Activated CD4-positive, alpha-beta memory T cell treated with anti-CD3 and anti-CD28 coated beads for 36 hours (primary cell): Measurements from ENCODE around the gene PRR22. TPM values are rescaled to one million over a fixed set of nuclear protein-coding genes. Genes with fewer than 3 reads are reported as not detected.

Experiments used
- CTCF ChIA-PET: fragments of 350-600 bp; sonication (Branson Sonifier 250); formaldehyde crosslinking; loops from one replicate; lab custom pipeline; 2021; ENCODE audit warnings: antibody characterized with exemption, inconsistent platforms; lab: Charles Lee
- POLR2A ChIA-PET: fragments of 350-600 bp; sonication (Branson Sonifier 250); formaldehyde crosslinking; loops from one replicate; lab custom pipeline; 2021; ENCODE audit warnings: antibody characterized with exemption; lab: Charles Lee
- DNase-seq: peaks from one replicate; pipeline ENCODE4 v3.0.0-alpha.2; 2020
- H3K27ac Mint-ChIP-seq: one replicate; pipeline ENCODE4 v1.8.0; 2021; ENCODE audit warnings: mixed read lengths
- H3K27me3 Mint-ChIP-seq: one replicate; pipeline ENCODE4 v1.8.0; 2021; ENCODE audit warnings: mixed read lengths
- H3K36me3 Mint-ChIP-seq: one replicate; pipeline ENCODE4 v1.8.0; 2021; ENCODE audit warnings: mixed read lengths
- H3K4me1 Mint-ChIP-seq: one replicate; pipeline ENCODE4 v1.8.0; 2021; ENCODE audit warnings: low read depth, mixed read lengths
- H3K4me3 Mint-ChIP-seq: one replicate; pipeline ENCODE4 v1.8.0; 2021; ENCODE audit warnings: mild to moderate bottlenecking, mixed read lengths
- H3K9me3 Mint-ChIP-seq: one replicate; pipeline ENCODE4 v1.8.0; 2021; ENCODE audit warnings: mixed read lengths
- intact Hi-C: fragments of 100-400 bp; cut with micrococcal nuclease; formaldehyde crosslinking; loops from one replicate; pipeline ENCODE4 v1.15.1; 2023
- total RNA-seq, 2 experiments: library from RNA; stranded (reverse); gene quantifications; one replicate each; pipeline ENCODE4 v1.2.3, GENCODE V29; 2021

PRR22 gene
- total RNA-seq, 2 experiments from 2014 or later, result 2.2 to 2.6 TPM

GRCh38 chr19:5801796-5802619, 17.5 kb upstream of the PRR22 start:
- intact Hi-C loops, result no loop called here
- Mint-ChIP-seq H3K27me3 (peaks cover 22% of the 10 kb centered on the region), H3K4me3 (no peak overlapping the region), H3K27ac (no peak overlapping the region), H3K9me3 (no peaks in the 10 kb centered on the region), H3K4me1 (peaks cover 21% of the 10 kb centered on the region), H3K36me3 (no peaks in the 10 kb centered on the region)
- CTCF ChIA-PET, result interaction anchor here (0.7 to 2.8 kb wide), 4 partner anchors 9 to 229 kb away, joined by 3 to 84 read pairs (median 4); partner anchors contain the start of gene DUS3L
- no peak for DNase-seq
- POLR2A ChIA-PET, result interaction anchor here (1.5 kb wide), 1 partner anchor 12 kb away, joined by 3 read pairs; no protein-coding TSS in a partner anchor

DNA sequence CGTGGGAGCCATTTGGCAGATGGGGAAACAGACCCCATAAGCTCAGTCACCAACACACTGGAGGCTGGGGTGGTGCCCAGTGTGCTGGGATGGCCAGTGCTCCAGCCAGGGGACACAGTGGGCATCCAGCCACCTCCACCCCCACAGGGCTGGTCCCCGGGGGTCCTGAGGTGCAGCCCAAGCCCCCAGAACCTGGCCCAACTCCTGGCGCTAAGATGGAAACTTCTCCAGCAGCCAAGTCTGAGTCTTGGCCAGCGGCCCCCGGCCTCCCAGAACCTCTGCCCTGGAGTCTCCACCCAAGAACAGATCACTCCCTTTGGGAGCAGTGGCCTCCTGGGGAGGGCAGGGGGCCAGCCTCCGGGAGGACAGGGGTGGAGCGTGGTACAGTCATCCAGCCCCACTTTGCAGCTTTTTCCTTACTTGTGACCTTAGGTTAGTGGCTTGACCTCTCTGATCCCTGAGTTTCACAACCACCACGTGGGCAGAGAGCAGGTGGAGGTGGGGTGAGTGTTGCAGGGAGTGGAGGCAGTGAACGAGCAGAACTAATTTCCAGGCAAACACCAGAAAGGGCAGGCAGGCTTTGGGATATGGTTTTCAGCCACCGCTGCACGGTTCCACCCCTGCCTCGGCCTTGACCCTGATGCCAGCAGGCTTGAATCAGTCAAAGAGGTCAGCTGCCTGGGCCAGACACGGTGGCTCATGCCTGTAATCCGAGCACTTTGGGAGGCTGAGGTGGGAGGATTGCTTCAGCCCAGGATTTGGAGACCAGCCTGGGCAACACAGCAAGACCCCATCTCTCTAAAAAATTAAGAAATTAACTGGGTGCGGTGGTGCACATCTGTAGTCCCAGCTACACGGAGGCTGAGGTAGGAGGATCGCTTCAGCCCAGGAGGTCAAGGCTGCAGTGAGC, 16.1 kb upstream of the PRR22 start:
- CTCF ChIA-PET, result interaction anchor here (1.3 to 1.7 kb wide), 2 partner anchors 27 to 222 kb away, joined by 3 to 5 read pairs; no protein-coding TSS in a partner anchor
- H3K27me3 Mint-ChIP-seq, result peaks cover 22% of the 10 kb centered on the region

DNA sequence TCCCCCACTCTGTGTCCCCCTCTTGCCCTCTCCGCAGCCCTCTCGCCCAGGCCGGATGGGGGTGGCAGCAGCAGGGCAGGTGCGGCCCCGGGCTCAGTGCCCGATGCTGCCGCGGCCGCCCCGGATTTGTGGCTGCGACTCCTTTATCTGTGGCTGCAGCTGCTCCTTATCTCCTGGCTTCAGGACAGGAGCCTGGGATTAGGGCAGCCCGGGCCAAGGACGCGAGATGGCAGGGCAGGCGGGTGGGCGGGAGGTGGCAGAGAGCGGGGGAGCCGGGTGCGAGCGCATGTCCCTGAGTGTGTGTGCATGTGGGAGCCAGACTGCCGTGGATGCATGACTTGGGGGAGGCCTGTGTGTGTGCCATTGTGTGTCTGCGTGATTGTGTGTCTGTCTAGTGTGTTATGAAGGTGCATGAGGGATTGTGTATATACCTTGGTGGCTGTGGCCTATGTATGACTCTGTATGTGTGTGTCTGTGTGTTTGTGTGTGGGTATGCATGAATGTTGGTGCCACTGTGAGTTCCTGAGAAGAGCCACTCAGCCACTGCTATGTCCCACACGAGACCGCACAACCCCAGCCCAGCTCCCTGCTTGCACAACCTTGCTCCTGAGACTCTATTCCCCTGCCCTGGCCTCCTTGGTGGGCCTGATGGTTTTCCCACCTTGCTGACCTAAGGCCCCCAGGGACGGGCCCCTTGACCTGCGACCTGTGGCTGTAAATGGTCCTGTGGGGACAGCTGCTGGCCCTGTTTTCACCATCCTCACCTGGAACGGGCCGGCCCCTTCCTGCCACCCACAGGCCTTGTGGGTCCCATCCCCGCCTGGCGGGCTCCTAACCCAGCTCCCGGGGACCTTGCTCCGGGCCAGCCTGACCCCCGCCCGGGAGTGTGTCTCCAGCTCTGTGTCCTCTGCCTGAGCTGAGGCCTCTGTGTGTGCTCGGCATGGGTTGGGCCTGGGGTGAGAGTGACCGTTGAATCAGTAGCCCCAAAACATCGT, 15.0 kb upstream of the PRR22 start:
- POLR2A ChIA-PET, result no interaction called here
- H3K27ac Mint-ChIP-seq, result no peak overlapping the region
- H3K36me3 Mint-ChIP-seq, result no peaks in the 10 kb centered on the region
- DNase-seq, result no peak
- H3K4me1 Mint-ChIP-seq, result peaks cover 20% of the 10 kb centered on the region
- peaks cover 20% of the 10 kb centered on the region for H3K27me3 Mint-ChIP-seq
- CTCF ChIA-PET, result no interaction called here
- intact Hi-C loops, result loop anchor here (10.0 kb wide), 1 partner anchor 1265 kb away; the partner anchor contains the start of gene ZNF557
- no peaks in the 10 kb centered on the region for H3K9me3 Mint-ChIP-seq
- H3K4me3 Mint-ChIP-seq, result no peak overlapping the region

More for the DNA sequence above, 16.1 kb upstream of the PRR22 start:
- no peak overlapping the region for H3K4me3 Mint-ChIP-seq
- intact Hi-C loops, result no loop called here
- H3K36me3 Mint-ChIP-seq, result no peaks in the 10 kb centered on the region
- H3K9me3 Mint-ChIP-seq, result no peaks in the 10 kb centered on the region
- no peak for DNase-seq
- H3K4me1 Mint-ChIP-seq, result peaks cover 21% of the 10 kb centered on the region
- H3K27ac Mint-ChIP-seq, result no peak overlapping the region
- POLR2A ChIA-PET, result interaction anchor here (1.5 kb wide), 1 partner anchor 10 kb away, joined by 3 read pairs; no protein-coding TSS in a partner anchor

- Mint-ChIP-seq H3K36me3 (no peaks in the 10 kb centered on the region), H3K27ac (no peak overlapping the region), H3K4me1 (peaks cover 12% of the 10 kb centered on the region), H3K27me3 (peaks cover 18% of the 10 kb centered on the region), H3K9me3 (no peaks in the 10 kb centered on the region), H3K4me3 (no peak overlapping the region)
- intact Hi-C loops, result loop anchor here (10.0 kb wide), 1 partner anchor 1267 kb away; the partner anchor contains the start of gene ZNF557
- POLR2A ChIA-PET, result no interaction called here
- CTCF ChIA-PET, result interaction anchor here (0.6 to 1.3 kb wide), 4 partner anchors 21 to 112 kb away, joined by 3 to 6 read pairs (median 4); no protein-coding TSS in a partner anchor
- no peak for DNase-seq
These were observed 13.7 kb upstream of the PRR22 start for GRCh38 chr19:5798244-5798643.

GRCh38 chr19:5795382-5795919, 10.9 kb upstream of the PRR22 start:
- ChIA-PET POLR2A (interaction anchor here (1.1 kb wide), 1 partner anchor 75 kb away, joined by 3 read pairs; the partner anchor contains the start of genes CATSPERD and LONP1), CTCF (interaction anchor here (1.1 to 7.6 kb wide), 5 partner anchors 8 to 106 kb away, joined by 3 to 84 read pairs (median 4); partner anchors contain the start of genes NRTN and RPL36)
- Mint-ChIP-seq H3K27me3 (peaks cover 4% of the 10 kb centered on the region), H3K9me3 (no peaks in the 10 kb centered on the region), H3K27ac (no peak overlapping the region), H3K4me1 (peaks cover 7% of the 10 kb centered on the region), H3K36me3 (peaks cover 4% of the 10 kb centered on the region), H3K4me3 (no peak overlapping the region)
- no peak for DNase-seq
- intact Hi-C loops, result loop anchor here (10.0 kb wide), 1 partner anchor 1269 kb away; the partner anchor contains the start of gene ZNF557

DNA sequence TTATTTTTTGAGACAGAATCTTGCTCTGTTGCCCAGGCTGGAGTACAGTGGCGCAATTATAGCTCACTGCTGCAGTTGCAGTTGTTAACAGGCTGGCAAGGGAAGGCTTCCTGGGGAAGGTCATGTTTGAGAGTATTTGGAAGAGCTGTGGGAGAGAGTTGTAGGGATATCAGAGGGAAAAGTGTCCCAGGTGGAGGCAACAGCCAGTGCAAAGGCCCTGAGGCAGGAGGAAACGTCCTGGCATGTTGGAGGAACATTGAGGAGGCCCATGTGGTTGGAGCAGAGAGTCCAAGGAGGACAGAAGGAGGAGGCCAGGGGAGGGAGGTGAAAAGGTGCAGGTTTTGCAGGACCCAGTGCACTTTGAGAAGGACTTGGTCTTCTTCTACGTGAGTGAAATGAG, 8.6 kb upstream of the PRR22 start:
- H3K27ac Mint-ChIP-seq, result no peak overlapping the region
- H3K4me3 Mint-ChIP-seq, result no peak overlapping the region
- H3K36me3 Mint-ChIP-seq, result peaks cover 17% of the 10 kb centered on the region
- DNase-seq, result no peak
- peaks cover 12% of the 10 kb centered on the region for H3K4me1 Mint-ChIP-seq
- ChIA-PET CTCF (interaction anchor here (1.5 to 7.6 kb wide), 4 partner anchors 10 to 106 kb away, joined by 3 to 84 read pairs (median 8); partner anchors contain the start of genes NRTN and RPL36), POLR2A (no interaction called here)
- H3K9me3 Mint-ChIP-seq, result no peaks in the 10 kb centered on the region
- intact Hi-C loops, result loop anchor here (5.0 to 10.0 kb wide), 2 partner anchors 1071 to 1272 kb away; partner anchors contain the start of genes DPP9 and ZNF557
- H3K27me3 Mint-ChIP-seq, result no peaks in the 10 kb centered on the region

DNA sequence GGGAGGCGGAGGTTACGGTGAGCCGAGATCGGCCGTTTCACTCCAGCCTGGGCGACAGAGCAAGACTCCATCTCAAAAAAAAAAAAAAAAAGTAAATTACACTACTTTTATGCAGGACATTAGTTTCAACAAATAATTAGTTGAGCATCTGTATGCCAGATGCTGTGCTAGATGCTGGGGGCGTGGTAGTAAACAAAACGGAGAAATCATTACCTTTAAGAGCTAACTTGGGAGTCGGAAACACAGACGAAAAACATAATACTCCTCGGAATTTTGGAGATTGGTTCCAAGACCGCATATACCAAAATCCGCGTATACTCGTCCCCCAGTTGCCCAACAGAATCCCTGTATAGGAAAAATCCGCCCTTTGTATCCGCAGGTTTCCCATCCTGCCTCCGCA, 7.7 kb upstream of the PRR22 start:
- intact Hi-C loops, result loop anchor here (5.0 to 10.0 kb wide), 2 partner anchors 1070 to 1273 kb away; partner anchors contain the start of genes DPP9 and ZNF557
- ChIA-PET POLR2A (interaction anchor here (2.6 kb wide), 1 partner anchor 11 kb away, joined by 12 read pairs; no protein-coding TSS in a partner anchor), CTCF (interaction anchor here (7.6 kb wide), 1 partner anchor 11 kb away, joined by 84 read pairs; the partner anchor contains the start of gene NRTN)
- Mint-ChIP-seq H3K36me3 (peaks cover 19% of the 10 kb centered on the region), H3K27ac (no peak overlapping the region), H3K4me3 (no peak overlapping the region), H3K4me1 (peaks cover 12% of the 10 kb centered on the region), H3K27me3 (no peaks in the 10 kb centered on the region), H3K9me3 (no peaks in the 10 kb centered on the region)
- no peak for DNase-seq

DNA sequence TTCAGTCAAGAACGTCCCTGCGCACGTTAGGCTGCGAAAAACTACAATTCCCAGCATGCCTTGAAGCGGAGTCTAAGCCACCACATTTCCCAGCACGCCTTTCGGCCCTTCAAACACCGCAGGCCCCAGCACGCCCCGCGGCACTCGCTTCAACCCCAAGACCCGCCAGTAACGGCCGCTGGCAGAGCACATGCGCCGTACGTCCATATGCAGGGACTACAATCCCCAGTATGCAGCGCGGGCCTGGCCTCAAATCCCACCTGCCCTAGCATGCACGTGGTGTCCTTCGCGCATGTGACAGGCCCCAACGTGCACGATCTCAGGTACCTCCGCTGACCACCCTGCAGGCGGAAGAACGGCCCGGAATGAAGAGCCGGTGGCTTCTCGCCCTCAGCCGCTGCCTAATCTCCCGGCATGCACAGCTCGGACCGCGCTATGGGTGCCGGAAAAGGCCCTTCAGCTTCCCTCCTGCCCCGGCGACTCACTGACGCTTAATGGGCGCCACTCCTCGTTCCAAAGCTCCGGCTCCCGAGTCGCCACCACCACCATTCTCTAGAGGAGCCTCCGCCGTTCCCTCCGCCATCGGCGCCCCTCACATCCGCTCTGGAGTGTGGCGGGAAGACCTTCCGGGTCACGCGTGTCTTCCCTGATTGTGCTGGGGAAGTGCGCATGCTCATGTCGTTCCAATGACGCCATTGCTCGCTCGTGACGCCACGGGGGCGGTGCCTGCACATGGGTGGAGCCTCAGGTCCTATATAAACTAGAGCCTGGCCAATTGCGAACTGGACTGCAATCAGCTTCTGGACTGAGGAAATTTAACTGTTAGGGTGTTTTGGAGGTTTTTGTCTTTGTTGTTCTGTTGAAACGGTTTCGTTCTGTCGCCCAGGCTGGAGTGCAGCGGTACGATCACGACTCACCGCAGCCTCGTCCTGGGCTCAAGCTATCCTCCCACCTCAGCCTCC, 6.3 kb upstream of the PRR22 start, which contains the start of gene DUS3L:
TSS of gene DUS3L (minus strand) at position 605 of the 962 bp plus-strand sequence. CDS start at position 583, 22 bp downstream.
- Mint-ChIP-seq H3K4me3 (peak within 1 kb of the TSS; percentile 100), H3K27ac (peak within 1 kb of the TSS; percentile 100), H3K27me3 (no peaks in the 10 kb centered on the region), H3K4me1 (peaks cover 12% of the 10 kb centered on the region), H3K9me3 (no peaks in the 10 kb centered on the region), H3K36me3 (peaks cover 31% of the 10 kb centered on the region)
- ChIA-PET CTCF (interaction anchor here (0.5 to 7.6 kb wide), 5 partner anchors 13 to 327 kb away, joined by 3 to 84 read pairs (median 4); partner anchors contain the start of genes NRTN and VMAC), POLR2A (interaction anchor here (0.8 to 2.6 kb wide), 7 partner anchors 10 to 160 kb away, joined by 3 to 12 read pairs (median 4); partner anchors contain the start of gene NDUFA11)
- intact Hi-C loops, result loop anchor here (1.0 to 10.0 kb wide), 9 partner anchors 37 to 1274 kb away; partner anchors contain the start of genes CATSPERD, DPP9, LONP1 and MICOS13
- peak; percentile 98 for DNase-seq
